ENCODE data around the gene CADPS2. TPM values are rescaled to one million over a fixed set of nuclear protein-coding genes. Genes with fewer than 3 reads are reported as not detected.

CADPS2 gene
- total RNA-seq, 2 donors from 2014 or later, result 4.3 to 11.7 TPM

DNA sequence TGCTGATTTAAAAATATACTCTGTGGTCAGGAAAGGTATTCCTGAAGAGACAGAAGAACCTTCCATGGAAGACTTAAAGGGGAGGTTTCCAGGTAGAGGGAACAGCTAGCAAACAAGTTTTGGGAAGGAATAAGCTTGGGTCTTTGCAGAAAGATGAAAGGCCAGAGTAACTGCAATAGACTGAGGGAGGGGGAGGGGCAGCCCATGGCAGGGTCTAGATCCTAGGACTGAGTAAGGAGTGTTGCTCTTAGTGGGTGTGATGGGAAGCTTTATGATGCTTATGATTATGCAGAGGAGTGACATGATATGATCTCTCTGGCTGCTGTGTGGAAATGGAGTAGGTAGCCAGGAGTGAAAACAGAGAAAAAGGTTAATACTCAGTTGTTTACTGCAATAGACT is 491.7 kb downstream of the CADPS2 start:
- no peak for DNase-seq
- no peak for TF ChIP-seq CTCF (conservative IDR thresholded peaks at IDR 0.05)
- Histone ChIP-seq H3K9me3 (ENCODE audit: control insufficient read depth, low read length) (no peaks in the 10 kb centered on the region), H3K27me3 (ENCODE audit: control insufficient read depth, insufficient read depth, low read length, poor library complexity, severe bottlenecking) (no peaks in the 10 kb centered on the region), H3K36me3 (ENCODE audit: control insufficient read depth, insufficient read depth, low read length) (no peaks in the 10 kb centered on the region), H3K4me3 (ENCODE audit: low read length) (no peak overlapping the region), H3K9ac (ENCODE audit: extremely low read depth, low read length, poor library complexity, severe bottlenecking) (no peak overlapping the region), H3K27ac (ENCODE audit: low read depth, low read length) (no peak overlapping the region), H3K4me1 (ENCODE audit: control insufficient read depth, insufficient read depth, low read length) (no peaks in the 10 kb centered on the region)
- Mint-ChIP-seq H3K27ac (no peak overlapping the region), H3K36me3 (ENCODE audit: low read depth) (no peaks in the 10 kb centered on the region), H3K4me3 (no peak overlapping the region), H3K4me1 (peaks cover 7% of the 10 kb centered on the region), H3K27me3 (ENCODE audit: insufficient read depth) (no peaks in the 10 kb centered on the region), H3K9me3 (no peaks in the 10 kb centered on the region)

GRCh38 chr7:122384528-122384927 is 501.7 kb downstream of the CADPS2 start:
- H3K9me3 ChIP-seq (ENCODE audit: control insufficient read depth, low read length), result no peaks in the 10 kb centered on the region
- Mint-ChIP-seq H3K9me3 (no peaks in the 10 kb centered on the region), H3K4me1 (peaks cover 2% of the 10 kb centered on the region), H3K27me3 (ENCODE audit: insufficient read depth) (no peaks in the 10 kb centered on the region), H3K4me3 (no peak overlapping the region), H3K36me3 (ENCODE audit: low read depth) (no peaks in the 10 kb centered on the region), H3K27ac (no peak overlapping the region)
- H3K9ac ChIP-seq (ENCODE audit: extremely low read depth, low read length, poor library complexity, severe bottlenecking), result no peak overlapping the region
- no peaks in the 10 kb centered on the region for H3K36me3 ChIP-seq (ENCODE audit: control insufficient read depth, insufficient read depth, low read length)
- no peak overlapping the region for H3K4me3 ChIP-seq (ENCODE audit: low read length)
- 90 to 100% methylated on average over 1 of the region's 1 CpG for WGBS, 2 experiments (ENCODE audit: insufficient coverage in 1 of 2, insufficient read length in 1 of 2)
- no peaks in the 10 kb centered on the region for H3K4me1 ChIP-seq (ENCODE audit: control insufficient read depth, insufficient read depth, low read length)
- no peak overlapping the region for H3K27ac ChIP-seq (ENCODE audit: low read depth, low read length)
- no peak for TF ChIP-seq CTCF (conservative IDR thresholded peaks at IDR 0.05)
- no peak for DNase-seq
- no peaks in the 10 kb centered on the region for H3K27me3 ChIP-seq (ENCODE audit: control insufficient read depth, insufficient read depth, low read length, poor library complexity, severe bottlenecking)

- H3K27me3 Mint-ChIP-seq (ENCODE audit: insufficient read depth), result no peaks in the 10 kb centered on the region
- no peaks in the 10 kb centered on the region for H3K9me3 Mint-ChIP-seq
- H3K9me3 ChIP-seq (ENCODE audit: control insufficient read depth, low read length), result no peaks in the 10 kb centered on the region
- H3K36me3 ChIP-seq (ENCODE audit: control insufficient read depth, insufficient read depth, low read length), result no peaks in the 10 kb centered on the region
- H3K4me3 ChIP-seq (ENCODE audit: low read length), result no peak overlapping the region
- H3K36me3 Mint-ChIP-seq (ENCODE audit: low read depth), result no peaks in the 10 kb centered on the region
- 78 to 83% methylated on average over 2 of the region's 3 CpGs for WGBS, 2 experiments (ENCODE audit: insufficient coverage in 1 of 2, insufficient read length in 1 of 2)
- H3K4me1 Mint-ChIP-seq, result peaks cover 2% of the 10 kb centered on the region
- TF ChIP-seq CTCF (conservative IDR thresholded peaks at IDR 0.05), result no peak
- no peak overlapping the region for H3K9ac ChIP-seq (ENCODE audit: extremely low read depth, low read length, poor library complexity, severe bottlenecking)
- H3K27me3 ChIP-seq (ENCODE audit: control insufficient read depth, insufficient read depth, low read length, poor library complexity, severe bottlenecking), result no peaks in the 10 kb centered on the region
- H3K27ac ChIP-seq (ENCODE audit: low read depth, low read length), result no peak overlapping the region
- H3K27ac Mint-ChIP-seq, result no peak overlapping the region
- no peak for DNase-seq
- H3K4me3 Mint-ChIP-seq, result no peak overlapping the region
- H3K4me1 ChIP-seq (ENCODE audit: control insufficient read depth, insufficient read depth, low read length), result no peaks in the 10 kb centered on the region
These were observed 502.3 kb downstream of the CADPS2 start for GRCh38 chr7:122383934-122384333.
